DND-41 (cell line): ENCODE data around the gene GRIK4.

ENCODE experiments used
- CTCF ChIP-seq: IDR thresholded peaks from 2 replicates; pipeline ENCODE4 v1.5.1; 2012; ENCODE audit warnings: borderline replicate concordance, low read length, moderate library complexity, mild to moderate bottlenecking; ENCODE audit not compliant: poor library complexity, severe bottlenecking; ENCODE audit errors: extremely low read depth
- EZH2 ChIP-seq: IDR thresholded peaks from 3 replicates; pipeline ENCODE4 v1.6.1; 2012; ENCODE audit warnings: borderline replicate concordance, low read depth, mild to moderate bottlenecking, moderate library complexity, low read length, inconsistent platforms; ENCODE audit not compliant: severe bottlenecking

GRCh38 chr11:120774591-120775386, 263.2 kb downstream of the GRIK4 start:
- TF ChIP-seq CTCF (no peak), EZH2 (no peak)
